H1 (cell line): Measurements from ENCODE around the gene GRIK1. TPM values are rescaled to one million over a fixed set of nuclear protein-coding genes. Genes with fewer than 3 reads are reported as not detected.

Experiments used
- CTCF ChIA-PET: fragments of 300-600 bp; sonication (Branson Sonifier 250); formaldehyde crosslinking; loops from one replicate; lab custom pipeline; 2021; ENCODE audit not compliant: partially characterized antibody; lab: Charles Lee
- POLR2A ChIA-PET: fragments of 300-600 bp; sonication (Branson Sonifier 250); formaldehyde crosslinking; loops from one replicate; lab custom pipeline; 2021; ENCODE audit warnings: inconsistent platforms; ENCODE audit not compliant: partially characterized antibody; lab: Charles Lee
- DNase-seq, 2 experiments: peaks; one replicate each; pipeline versions ENCODE4 v3.0.0 to v3.0.0-alpha.2; 2010 to 2022; ENCODE audit warnings: low spot score in 2 of 2, low read depth in 1 of 2, mixed read lengths in 1 of 2
- FAIRE-seq: peaks from 2 replicates; lab custom pipeline; 2011; peaks lifted over from hg19 to GRCh38; lab: Jason Lieb, UNC
- H2AFZ ChIP-seq: 2 replicates; pipeline ENCODE4 v1.8.1; 2012; ENCODE audit warnings: low read length, inconsistent platforms
- H2AK5ac ChIP-seq: 2 replicates; pipeline ENCODE4 v1.6.1; 2013; ENCODE audit warnings: low read depth, low read length
- H2BK120ac ChIP-seq: replicated peaks from 2 replicates; pipeline ENCODE3; 2013; ENCODE audit warnings: low read depth, low read length, inconsistent platforms
- H2BK12ac ChIP-seq: 2 replicates; pipeline ENCODE4 v1.6.1; 2013; ENCODE audit warnings: low read depth, low read length
- H2BK15ac ChIP-seq: 2 replicates; pipeline ENCODE4 v1.6.1; 2013; ENCODE audit warnings: low read length
- H2BK20ac ChIP-seq: 2 replicates; pipeline ENCODE4 v1.6.1; 2013; ENCODE audit warnings: low read length
- H2BK5ac ChIP-seq: 2 replicates; pipeline ENCODE4 v1.6.1; 2013; ENCODE audit warnings: low read depth, low read length
- H3K14ac ChIP-seq: 2 replicates; pipeline ENCODE4 v1.6.1; 2013; ENCODE audit warnings: inconsistent platforms; ENCODE audit not compliant: insufficient read length
- H3K18ac ChIP-seq: 2 replicates; pipeline ENCODE4 v1.6.1; 2013; ENCODE audit warnings: low read length; ENCODE audit errors: extremely low read depth
- H3K23ac ChIP-seq: 2 replicates; pipeline ENCODE4 v1.6.1; 2013; ENCODE audit warnings: inconsistent platforms; ENCODE audit not compliant: insufficient read length
- H3K23me2 ChIP-seq: 2 replicates; pipeline ENCODE4 v1.6.1; 2013; ENCODE audit warnings: low read depth, low read length
- H3K27ac ChIP-seq: 2 replicates; pipeline ENCODE4 v1.6.1; 2011; ENCODE audit warnings: low read depth, low read length, inconsistent platforms
- H3K27me3 ChIP-seq, 4 experiments: replicated peaks in 1 of 4; 1 replicate in 1 of 4; 2 replicates in 3 of 4; pipeline versions ENCODE4 v1.6.1 to v1.8.1; 2011 to 2013; ENCODE audit warnings: low read length in 3 of 4, mild to moderate bottlenecking in 3 of 4, inconsistent platforms in 2 of 4, mixed read lengths in 2 of 4, moderate library complexity in 1 of 4; ENCODE audit not compliant: control insufficient read depth in 3 of 4, insufficient read depth in 3 of 4; ENCODE audit errors: extremely low read depth in 1 of 4
- H3K36me3 ChIP-seq, 4 experiments: 2 replicates each; pipeline versions ENCODE4 v1.6.1 to v1.8.1; 2011 to 2013; ENCODE audit warnings: mild to moderate bottlenecking in 4 of 4, low read length in 3 of 4, moderate library complexity in 2 of 4, control low read depth in 1 of 4, inconsistent platforms in 1 of 4; ENCODE audit not compliant: insufficient read depth in 4 of 4, control insufficient read depth in 2 of 4
- H3K4ac ChIP-seq: replicated peaks from 2 replicates; pipeline ENCODE3; 2013; ENCODE audit warnings: low read length, low read depth, mixed read lengths, inconsistent platforms; ENCODE audit not compliant: insufficient read length
- H3K4me1 ChIP-seq, 4 experiments: replicated peaks in 1 of 4; 1 replicate in 1 of 4; 2 replicates in 3 of 4; pipeline versions ENCODE4 v1.6.1 to v1.8.1; 2011 to 2013; ENCODE audit warnings: low read length in 3 of 4, inconsistent platforms in 2 of 4, mixed read lengths in 1 of 4; ENCODE audit not compliant: insufficient read depth in 4 of 4, control insufficient read depth in 3 of 4
- H3K4me2 ChIP-seq, 2 experiments: 2 replicates each; pipeline versions ENCODE4 v1.6.1 to v1.8.1; 2011 to 2013; ENCODE audit warnings: low read depth in 2 of 2, low read length in 2 of 2, control low read depth in 1 of 2, inconsistent platforms in 1 of 2, mild to moderate bottlenecking in 1 of 2; ENCODE audit not compliant: insufficient read depth in 1 of 2
- H3K4me3 ChIP-seq, 4 experiments: fragments of 200-600, 300-600 bp in 1 of 4; sonication (generic), shearing (Covaris generic), sonication (Bioruptor Twin) in 1 of 4; 2 replicates each; pipeline versions ENCODE4 v1.5.1 to v1.8.1; 2011 to 2016; ENCODE audit warnings: low read length in 4 of 4, low read depth in 3 of 4, control low read depth in 2 of 4, inconsistent platforms in 2 of 4, mild to moderate bottlenecking in 2 of 4, mixed read lengths in 1 of 4, moderate library complexity in 1 of 4; ENCODE audit not compliant: insufficient read depth in 2 of 4; ENCODE audit errors: extremely low read depth in 1 of 4
- H3K56ac ChIP-seq: replicated peaks from 2 replicates; pipeline ENCODE3; 2013; ENCODE audit warnings: low read depth, mild to moderate bottlenecking, mixed read lengths, low read length, inconsistent platforms; ENCODE audit not compliant: insufficient read length
- H3K79me1 ChIP-seq: 2 replicates; pipeline ENCODE4 v1.6.1; 2013; ENCODE audit warnings: low read depth, low read length, control low read depth
- H3K79me2 ChIP-seq, 2 experiments: 2 replicates each; pipeline versions ENCODE4 v1.6.1 to v1.8.1; 2012 to 2013; ENCODE audit warnings: low read length in 2 of 2, mild to moderate bottlenecking in 2 of 2, inconsistent platforms in 1 of 2; ENCODE audit not compliant: insufficient read depth in 2 of 2, control insufficient read depth in 1 of 2
- H3K9ac ChIP-seq, 4 experiments: replicated peaks in 1 of 4; 1 replicate in 1 of 4; 2 replicates in 3 of 4; pipeline versions ENCODE4 v1.6.1 to v1.8.1; 2011 to 2013; ENCODE audit warnings: low read depth in 3 of 4, low read length in 3 of 4, control low read depth in 2 of 4, mild to moderate bottlenecking in 2 of 4, moderate library complexity in 2 of 4, inconsistent platforms in 1 of 4; ENCODE audit errors: extremely low read depth in 1 of 4
- H3K9me3 ChIP-seq, 2 experiments: 2 replicates each; pipeline versions ENCODE4 v1.6.1 to v1.8.1; 2012 to 2013; ENCODE audit warnings: mild to moderate bottlenecking in 2 of 2, moderate library complexity in 2 of 2, control low read depth in 1 of 2, inconsistent platforms in 1 of 2, low read depth in 1 of 2, low read length in 1 of 2, mixed read lengths in 1 of 2; ENCODE audit not compliant: insufficient read depth in 2 of 2
- H4K20me1 ChIP-seq, 2 experiments: replicated peaks in 1 of 2; 2 replicates each; pipeline versions ENCODE3 to v1.8.1; 2011 to 2013; ENCODE audit warnings: inconsistent platforms in 2 of 2, low read length in 2 of 2, mild to moderate bottlenecking in 1 of 2; ENCODE audit not compliant: insufficient read depth in 2 of 2, control insufficient read depth in 1 of 2
- H4K5ac ChIP-seq: 2 replicates; pipeline ENCODE4 v1.6.1; 2013; ENCODE audit warnings: low read length, low read depth, mixed read lengths, inconsistent platforms; ENCODE audit not compliant: insufficient read length
- H4K8ac ChIP-seq: 2 replicates; pipeline ENCODE4 v1.8.0; 2013; ENCODE audit warnings: mild to moderate bottlenecking, moderate library complexity, low read length, inconsistent platforms; ENCODE audit not compliant: insufficient read depth; ENCODE audit errors: extremely low read depth
- H4K91ac ChIP-seq: replicated peaks from 2 replicates; pipeline ENCODE3; 2013; ENCODE audit warnings: low read length, mixed read lengths, inconsistent platforms; ENCODE audit not compliant: insufficient read length
- ATF2 ChIP-seq: IDR thresholded peaks from 2 replicates; pipeline ENCODE4 v1.6.1; 2012; ENCODE audit warnings: low read length, inconsistent platforms
- CHD2 ChIP-seq: IDR thresholded peaks from 2 replicates; pipeline ENCODE4 v1.6.1; 2012; ENCODE audit warnings: low read length, improper control_type of control experiment
- TCF12 ChIP-seq: IDR thresholded peaks from 2 replicates; pipeline ENCODE4 v1.6.1; 2011; ENCODE audit warnings: low read depth, mild to moderate bottlenecking, low read length
- WGBS, 2 experiments: shearing (Covaris generic) in 1 of 2; methylation state at CpG; one replicate each; pipeline versions ENCODE4 v1.1.6 to v1.1.7; 2013 to 2015; ENCODE audit warnings: low lambda C conversion rate in 2 of 2, mixed read lengths in 2 of 2, inconsistent platforms in 1 of 2, low coverage in 1 of 2, missing lambda C conversion rate in 1 of 2; ENCODE audit not compliant: insufficient replicate concordance in 2 of 2, insufficient coverage in 1 of 2, insufficient read length in 1 of 2; ENCODE audit errors: extremely low coverage in 1 of 2, missing lambda C conversion rate in 1 of 2; 5-methylcytosine and 5-hydroxymethylcytosine counted together
- polyA plus RNA-seq, 7 experiments: library from polyadenylated mRNA; depleted of rRNA in 3 of 7; stranded (reverse) in 5 of 7; unstranded in 2 of 7; fragments of >200 nt in 5 of 7; fragments of 200-250 nt in 2 of 7; gene quantifications; 1 replicate in 5 of 7; 2 replicates in 1 of 7; 4 replicates in 1 of 7; pipeline versions ENCODE4 v1.2.1 to v1.2.3, GENCODE V29; 2011 to 2013; ENCODE audit warnings: missing spikeins in 2 of 7, mixed read lengths in 2 of 7
- total RNA-seq: library from RNA; stranded (reverse); fragmentation: NEBNext Ultra II Directional; extraction: Animal tissue kit (Norgen Biotek cat#: 25700); gene quantifications from 2 replicates; pipeline ENCODE4 v1.2.1, GENCODE V29; 2021

GRIK1 gene
- total and polyA plus RNA-seq, 2 of the 8 experiments (the other 6 are each of a cell fraction or from before 2014, with no cell fraction given): 0.11 to 0.32 TPM

GRCh38 chr21:29639366-29640079 lies 300.3 kb downstream of the GRIK1 start:
- no peak for FAIRE-seq

More at GRCh38 chr21:29639366-29640079, 300.3 kb downstream of the GRIK1 start:
- no peak overlapping the region for H4K5ac ChIP-seq
- H3K79me2 ChIP-seq: no peaks in the 10 kb centered on the region
- TF ChIP-seq ATF2 (no peak), TCF12 (no peak), CHD2 (no peak)
- H3K4ac ChIP-seq: no peak overlapping the region
- H3K27me3 ChIP-seq: no peaks in the 10 kb centered on the region
- no peak overlapping the region for H2BK120ac ChIP-seq
- H3K27ac ChIP-seq: no peak overlapping the region
- H3K23ac ChIP-seq: no peak overlapping the region
- H3K9me3 ChIP-seq: no peaks in the 10 kb centered on the region
- WGBS, 2 experiments: 86% methylated on average over 5 of the region's 5 CpGs; no CpG with 5 or more reads in 1 of the 2 experiments
- no peaks in the 10 kb centered on the region for H4K20me1 ChIP-seq
- no peak overlapping the region for H3K4me3 ChIP-seq
- no peak overlapping the region for H3K9ac ChIP-seq
- CTCF ChIA-PET: interaction anchor here (1.0 kb wide), 1 partner anchor 34 kb away, joined by 4 read pairs; no protein-coding TSS in a partner anchor
- H3K4me2 ChIP-seq: no peak overlapping the region
- H2BK15ac ChIP-seq: no peak overlapping the region
- H4K8ac ChIP-seq: no peak overlapping the region
- H3K14ac ChIP-seq: no peak overlapping the region
- H2BK20ac ChIP-seq: no peak overlapping the region
- H2AK5ac ChIP-seq: no peak overlapping the region
- no peaks in the 10 kb centered on the region for H3K79me1 ChIP-seq
- no peak for DNase-seq
- H2AFZ ChIP-seq: no peak overlapping the region
- H2BK5ac ChIP-seq: no peak overlapping the region
- H3K4me1 ChIP-seq: no peaks in the 10 kb centered on the region
- H3K23me2 ChIP-seq: no peaks in the 10 kb centered on the region
- no peak overlapping the region for H4K91ac ChIP-seq
- no peak overlapping the region for H2BK12ac ChIP-seq
- H3K18ac ChIP-seq: no peak overlapping the region
- POLR2A ChIA-PET: no interaction called here
- H3K36me3 ChIP-seq: no peaks in the 10 kb centered on the region
- no peak overlapping the region for H3K56ac ChIP-seq
